ENCODE results near the gene PDE3A. TPM values are rescaled to one million over a fixed set of nuclear protein-coding genes. Genes with fewer than 3 reads are reported as not detected.

Gene PDE3A
- total RNA-seq, 1 donor from 2014 or later: 0.14 TPM

DNA sequence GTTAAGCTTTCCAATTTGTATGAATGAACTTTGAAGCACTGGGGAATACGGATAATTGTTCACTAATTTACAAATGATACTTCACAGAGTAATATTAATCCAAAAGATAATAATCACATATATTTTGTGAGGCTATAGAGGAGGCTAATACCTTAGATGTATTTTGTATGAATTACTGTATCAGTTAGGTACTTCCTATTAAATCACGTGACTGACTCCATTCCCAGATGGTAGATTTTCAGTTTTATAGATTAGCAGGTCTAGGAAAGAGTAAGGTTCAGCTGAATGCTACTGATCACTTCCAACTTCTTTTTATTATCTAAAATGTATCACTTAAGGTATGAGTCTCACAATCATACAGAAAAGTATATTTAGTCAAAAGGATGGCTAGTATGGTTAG lies 133.6 kb downstream of the PDE3A start:
- Mint-ChIP-seq H3K9me3 (no peaks in the 10 kb centered on the region), H3K27me3 (ENCODE audit: low read depth) (no peaks in the 10 kb centered on the region), H3K4me3 (ENCODE audit: low read depth) (no peak overlapping the region), H3K4me1 (ENCODE audit: low read depth) (no peaks in the 10 kb centered on the region), H3K27ac (no peak overlapping the region), H3K36me3 (ENCODE audit: low read depth) (no peaks in the 10 kb centered on the region)
- no peak for DNase-seq (ENCODE audit: low spot score)
- intact Hi-C loops (cut with micrococcal nuclease): no loop called here

DNA sequence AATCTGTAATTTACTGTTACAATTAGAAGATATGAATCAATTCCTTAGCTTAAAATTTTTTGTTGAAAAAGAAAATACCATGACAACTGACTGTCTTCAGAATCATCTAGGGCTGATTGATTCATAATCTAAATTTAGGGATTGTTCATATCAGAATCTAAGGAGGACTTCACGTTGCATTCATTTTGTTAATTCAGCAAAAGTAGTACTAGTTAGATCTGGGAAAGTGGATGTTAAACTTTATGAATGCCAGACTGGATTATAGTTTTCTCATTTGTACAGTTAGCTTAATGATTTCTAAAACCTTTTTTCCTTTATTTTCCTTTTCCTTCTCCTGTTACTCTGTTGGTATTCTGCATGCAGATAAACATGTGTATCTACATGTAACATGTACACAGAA lies 135.5 kb downstream of the PDE3A start:
- H3K27ac Mint-ChIP-seq: no peak overlapping the region
- no peaks in the 10 kb centered on the region for H3K9me3 Mint-ChIP-seq
- H3K4me1 Mint-ChIP-seq (ENCODE audit: low read depth): peaks cover 3% of the 10 kb centered on the region
- no peak overlapping the region for H3K4me3 Mint-ChIP-seq (ENCODE audit: low read depth)
- DNase-seq (ENCODE audit: low spot score): no peak
- intact Hi-C loops (cut with micrococcal nuclease): no loop called here
- H3K36me3 Mint-ChIP-seq (ENCODE audit: low read depth): no peaks in the 10 kb centered on the region
- no peaks in the 10 kb centered on the region for H3K27me3 Mint-ChIP-seq (ENCODE audit: low read depth)

DNA sequence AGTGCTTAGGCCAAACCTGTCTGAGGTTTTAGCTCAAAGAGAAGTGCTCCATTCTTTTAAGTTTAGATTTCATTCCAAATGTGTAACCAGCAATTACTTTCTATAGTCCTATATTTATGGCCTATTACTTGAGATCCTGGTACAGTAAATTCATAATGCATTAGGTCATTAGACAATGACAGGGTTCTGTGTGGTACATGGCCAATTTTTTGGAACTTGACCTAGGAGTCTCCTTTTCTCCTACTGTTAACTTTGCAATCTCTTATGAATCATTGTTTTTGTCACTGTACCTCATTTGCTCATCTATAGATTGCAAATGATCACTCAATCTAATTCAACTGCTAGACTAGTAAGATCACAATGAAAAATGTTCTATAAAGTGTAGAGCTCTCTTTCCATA lies 136.7 kb downstream of the PDE3A start:
- no peak for DNase-seq (ENCODE audit: low spot score)
- no peaks in the 10 kb centered on the region for H3K27me3 Mint-ChIP-seq (ENCODE audit: low read depth)
- no peaks in the 10 kb centered on the region for H3K9me3 Mint-ChIP-seq
- no peak overlapping the region for H3K27ac Mint-ChIP-seq
- intact Hi-C loops (cut with micrococcal nuclease): no loop called here
- no peaks in the 10 kb centered on the region for H3K36me3 Mint-ChIP-seq (ENCODE audit: low read depth)
- H3K4me1 Mint-ChIP-seq (ENCODE audit: low read depth): peaks cover 3% of the 10 kb centered on the region
- no peak overlapping the region for H3K4me3 Mint-ChIP-seq (ENCODE audit: low read depth)

GRCh38 chr12:20507056-20507455 lies 138.7 kb downstream of the PDE3A start:
- Mint-ChIP-seq H3K4me1 (ENCODE audit: low read depth) (peaks cover 3% of the 10 kb centered on the region), H3K4me3 (ENCODE audit: low read depth) (no peak overlapping the region), H3K36me3 (ENCODE audit: low read depth) (no peaks in the 10 kb centered on the region), H3K27ac (no peak overlapping the region), H3K27me3 (ENCODE audit: low read depth) (no peaks in the 10 kb centered on the region), H3K9me3 (no peaks in the 10 kb centered on the region)
- intact Hi-C loops (cut with micrococcal nuclease): no loop called here
- DNase-seq (ENCODE audit: low spot score): no peak

- Mint-ChIP-seq H3K27ac (no peak overlapping the region), H3K4me1 (ENCODE audit: low read depth) (peaks cover 3% of the 10 kb centered on the region), H3K27me3 (ENCODE audit: low read depth) (no peaks in the 10 kb centered on the region), H3K36me3 (ENCODE audit: low read depth) (no peaks in the 10 kb centered on the region), H3K9me3 (no peaks in the 10 kb centered on the region), H3K4me3 (ENCODE audit: low read depth) (no peak overlapping the region)
- no peak for DNase-seq (ENCODE audit: low spot score)
- intact Hi-C loops (cut with micrococcal nuclease): no loop called here
Measured at GRCh38 chr12:20507711-20508110, 139.4 kb downstream of the PDE3A start.

- Mint-ChIP-seq H3K9me3 (no peaks in the 10 kb centered on the region), H3K4me3 (ENCODE audit: low read depth) (no peak overlapping the region), H3K27me3 (ENCODE audit: low read depth) (no peaks in the 10 kb centered on the region), H3K27ac (no peak overlapping the region), H3K36me3 (ENCODE audit: low read depth) (no peaks in the 10 kb centered on the region), H3K4me1 (ENCODE audit: low read depth) (peaks cover 3% of the 10 kb centered on the region)
- DNase-seq (ENCODE audit: low spot score): no peak
- intact Hi-C loops (cut with micrococcal nuclease): no loop called here
Measured at GRCh38 chr12:20508359-20508758, 140.0 kb downstream of the PDE3A start.

DNA sequence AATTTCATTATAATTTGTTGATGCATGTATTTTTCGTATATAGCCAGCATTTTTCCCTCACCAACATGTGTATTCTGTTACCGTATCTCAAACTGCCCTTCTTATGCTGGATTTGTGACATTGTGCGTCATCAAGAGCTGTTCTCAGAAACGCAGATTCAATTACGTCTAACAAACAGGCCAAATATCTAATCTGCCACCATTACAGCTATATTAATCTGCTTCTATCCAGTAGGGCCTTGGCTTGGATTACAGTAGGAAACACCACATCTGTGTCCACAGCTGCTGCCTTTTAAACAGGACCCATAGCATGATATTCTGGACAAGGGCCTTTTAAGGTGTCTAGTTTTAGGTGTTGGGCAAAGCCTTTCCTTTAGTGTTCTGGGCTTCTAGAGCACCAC lies 140.6 kb downstream of the PDE3A start:
- DNase-seq (ENCODE audit: low spot score): no peak
- intact Hi-C loops (cut with micrococcal nuclease): no loop called here
- H3K4me3 Mint-ChIP-seq (ENCODE audit: low read depth): no peak overlapping the region
- H3K36me3 Mint-ChIP-seq (ENCODE audit: low read depth): no peaks in the 10 kb centered on the region
- peaks cover 3% of the 10 kb centered on the region for H3K4me1 Mint-ChIP-seq (ENCODE audit: low read depth)
- H3K27ac Mint-ChIP-seq: no peak overlapping the region
- no peaks in the 10 kb centered on the region for H3K27me3 Mint-ChIP-seq (ENCODE audit: low read depth)
- no peaks in the 10 kb centered on the region for H3K9me3 Mint-ChIP-seq

DNA sequence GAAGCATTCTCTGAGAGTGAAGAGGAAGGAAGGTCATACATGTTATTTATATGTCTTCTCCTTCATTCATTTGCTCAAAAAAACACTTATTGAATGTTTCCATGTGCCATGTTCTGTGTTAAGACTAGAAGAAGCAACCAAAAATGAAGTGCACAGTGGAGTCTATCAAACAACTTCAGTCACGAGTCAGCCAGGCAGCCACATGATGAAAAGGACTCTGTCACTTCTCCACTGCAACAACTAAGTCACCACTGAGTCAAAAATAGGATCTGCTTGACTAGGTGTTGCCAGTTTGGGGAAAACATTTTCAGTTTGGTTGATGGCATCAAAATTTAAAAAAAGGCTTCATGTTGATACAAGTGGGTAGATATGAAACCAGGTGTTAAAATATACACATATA lies 142.5 kb downstream of the PDE3A start:
- H3K36me3 Mint-ChIP-seq (ENCODE audit: low read depth): no peaks in the 10 kb centered on the region
- H3K27me3 Mint-ChIP-seq (ENCODE audit: low read depth): no peaks in the 10 kb centered on the region
- DNase-seq (ENCODE audit: low spot score): no peak
- H3K9me3 Mint-ChIP-seq: no peaks in the 10 kb centered on the region
- peaks cover 3% of the 10 kb centered on the region for H3K4me1 Mint-ChIP-seq (ENCODE audit: low read depth)
- intact Hi-C loops (cut with micrococcal nuclease): no loop called here
- no peak overlapping the region for H3K4me3 Mint-ChIP-seq (ENCODE audit: low read depth)
- H3K27ac Mint-ChIP-seq: no peak overlapping the region

DNA sequence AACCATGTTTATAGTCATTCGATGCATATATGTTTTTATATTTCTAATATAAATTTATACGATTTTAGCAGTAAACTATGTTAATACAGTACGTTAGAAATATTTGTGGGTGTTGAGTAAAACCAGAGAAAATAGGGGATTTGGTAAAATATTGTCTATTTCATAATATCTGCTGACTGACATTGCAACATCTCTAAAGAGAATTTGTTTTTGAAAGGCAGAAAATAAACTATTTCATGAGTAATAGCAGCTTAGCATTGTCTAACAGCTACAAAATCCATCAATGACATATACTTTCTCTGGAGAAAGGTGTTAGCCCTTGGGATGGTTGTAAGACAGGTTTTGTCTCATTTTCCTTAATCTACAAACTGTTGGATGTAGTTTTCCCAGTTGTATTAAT lies 144.9 kb downstream of the PDE3A start:
- no peak overlapping the region for H3K27ac Mint-ChIP-seq
- no peak for DNase-seq (ENCODE audit: low spot score)
- no peaks in the 10 kb centered on the region for H3K4me1 Mint-ChIP-seq (ENCODE audit: low read depth)
- no peaks in the 10 kb centered on the region for H3K36me3 Mint-ChIP-seq (ENCODE audit: low read depth)
- no peaks in the 10 kb centered on the region for H3K27me3 Mint-ChIP-seq (ENCODE audit: low read depth)
- no peak overlapping the region for H3K4me3 Mint-ChIP-seq (ENCODE audit: low read depth)
- no peaks in the 10 kb centered on the region for H3K9me3 Mint-ChIP-seq
- intact Hi-C loops (cut with micrococcal nuclease): no loop called here

GRCh38 chr12:20514598-20514997 lies 146.3 kb downstream of the PDE3A start:
- H3K27ac Mint-ChIP-seq: no peak overlapping the region
- H3K27me3 Mint-ChIP-seq (ENCODE audit: low read depth): no peaks in the 10 kb centered on the region
- no peaks in the 10 kb centered on the region for H3K4me1 Mint-ChIP-seq (ENCODE audit: low read depth)
- H3K36me3 Mint-ChIP-seq (ENCODE audit: low read depth): no peaks in the 10 kb centered on the region
- no peak overlapping the region for H3K4me3 Mint-ChIP-seq (ENCODE audit: low read depth)
- no peak for DNase-seq (ENCODE audit: low spot score)
- H3K9me3 Mint-ChIP-seq: no peaks in the 10 kb centered on the region
- intact Hi-C loops (cut with micrococcal nuclease): no loop called here

DNA sequence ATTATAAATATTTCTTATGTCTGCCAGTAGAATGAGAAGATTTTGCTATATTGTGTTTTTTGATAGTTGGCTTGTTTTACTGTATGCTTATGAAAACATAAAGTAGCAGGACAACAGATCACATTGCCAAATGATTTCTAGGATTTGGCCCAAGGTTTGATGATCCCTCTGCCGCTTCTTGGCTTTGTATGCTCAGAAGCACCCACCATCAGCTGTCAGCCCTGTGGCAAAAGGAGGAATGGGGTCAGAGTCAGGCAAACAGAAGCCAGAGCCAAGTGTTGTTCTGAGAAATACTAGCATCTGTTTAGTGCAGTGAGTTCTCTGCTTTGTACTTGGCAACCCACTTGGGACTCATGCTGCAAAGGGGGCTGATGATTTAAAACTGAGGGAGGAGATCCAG lies 152.2 kb downstream of the PDE3A start:
- H3K4me1 Mint-ChIP-seq (ENCODE audit: low read depth): no peaks in the 10 kb centered on the region
- H3K27ac Mint-ChIP-seq: no peak overlapping the region
- H3K4me3 Mint-ChIP-seq (ENCODE audit: low read depth): no peak overlapping the region
- H3K36me3 Mint-ChIP-seq (ENCODE audit: low read depth): no peaks in the 10 kb centered on the region
- intact Hi-C loops (cut with micrococcal nuclease): no loop called here
- no peaks in the 10 kb centered on the region for H3K9me3 Mint-ChIP-seq
- no peaks in the 10 kb centered on the region for H3K27me3 Mint-ChIP-seq (ENCODE audit: low read depth)
- no peak for DNase-seq (ENCODE audit: low spot score)

DNA sequence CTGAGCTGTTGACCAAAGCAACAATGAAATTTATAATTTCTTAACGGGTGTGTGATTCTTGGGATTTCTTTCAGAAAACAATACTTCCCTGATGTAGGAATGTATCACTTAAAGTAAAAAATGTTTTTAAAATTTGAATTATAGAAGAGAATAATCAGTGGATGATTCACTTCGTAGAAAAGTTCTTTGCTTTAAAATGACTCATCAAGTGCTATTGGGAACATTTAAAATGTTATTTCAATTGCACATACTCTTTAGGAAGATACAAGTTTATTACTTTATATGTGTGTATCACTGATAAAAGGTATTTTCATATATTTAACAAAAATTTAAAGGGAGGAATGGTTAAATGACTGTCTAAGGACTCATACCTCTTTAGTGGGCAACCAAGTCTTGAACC lies 155.3 kb downstream of the PDE3A start:
- intact Hi-C loops (cut with micrococcal nuclease): no loop called here
- no peaks in the 10 kb centered on the region for H3K36me3 Mint-ChIP-seq (ENCODE audit: low read depth)
- DNase-seq (ENCODE audit: low spot score): no peak
- peaks cover 3% of the 10 kb centered on the region for H3K9me3 Mint-ChIP-seq
- no peaks in the 10 kb centered on the region for H3K4me1 Mint-ChIP-seq (ENCODE audit: low read depth)
- H3K27ac Mint-ChIP-seq: no peak overlapping the region
- no peak overlapping the region for H3K4me3 Mint-ChIP-seq (ENCODE audit: low read depth)
- H3K27me3 Mint-ChIP-seq (ENCODE audit: low read depth): no peaks in the 10 kb centered on the region

GRCh38 chr12:20524113-20524512 lies 155.8 kb downstream of the PDE3A start:
- intact Hi-C loops (cut with micrococcal nuclease): no loop called here
- Mint-ChIP-seq H3K4me3 (ENCODE audit: low read depth) (no peak overlapping the region), H3K36me3 (ENCODE audit: low read depth) (no peaks in the 10 kb centered on the region), H3K27me3 (ENCODE audit: low read depth) (no peaks in the 10 kb centered on the region), H3K4me1 (ENCODE audit: low read depth) (no peaks in the 10 kb centered on the region), H3K9me3 (peaks cover 3% of the 10 kb centered on the region), H3K27ac (no peak overlapping the region)
- no peak for DNase-seq (ENCODE audit: low spot score)

GRCh38 chr12:20525064-20525610 lies 156.8 kb downstream of the PDE3A start:
- Mint-ChIP-seq H3K27ac (no peak overlapping the region), H3K4me3 (ENCODE audit: low read depth) (no peak overlapping the region), H3K36me3 (ENCODE audit: low read depth) (no peaks in the 10 kb centered on the region), H3K4me1 (ENCODE audit: low read depth) (no peaks in the 10 kb centered on the region), H3K27me3 (ENCODE audit: low read depth) (no peaks in the 10 kb centered on the region), H3K9me3 (peaks cover 3% of the 10 kb centered on the region)
- intact Hi-C loops (cut with micrococcal nuclease): no loop called here
- no peak for DNase-seq (ENCODE audit: low spot score)

Data from activated T-helper 2 cell treated with anti-CD3 and anti-CD28 coated beads, Interferon-gamma antibody, Interleukin-2, Interleukin-4, amounts not matched to agents 10 μg/mL and 5 μg/mL and 100 μg/mL, durations not matched to agents 14 hours and 24 hours and 36 hours (primary cell).